CD4-positive, alpha-beta T cell treated with Interferon gamma for 1 hour (primary cell): ENCODE measurements around the gene TBX20.

Experiments used
- DNase-seq: peaks from one replicate; pipeline ENCODE4 v3.0.0-alpha.2; 2020

TBX20 gene

GRCh38 chr7:35253710-35254495, at the start of gene TBX20:
TSS of gene TBX20 (minus strand) at chr7:35254100. CDS start at chr7:35253620, 480 bp downstream.
- no peak for DNase-seq

GRCh38 chr7:35289376-35289775, 35.5 kb upstream of the TBX20 start:
- DNase-seq, result no peak

- DNase-seq, result no peak
These were observed 33.1 kb upstream of the TBX20 start for GRCh38 chr7:35286986-35287385.

DNA sequence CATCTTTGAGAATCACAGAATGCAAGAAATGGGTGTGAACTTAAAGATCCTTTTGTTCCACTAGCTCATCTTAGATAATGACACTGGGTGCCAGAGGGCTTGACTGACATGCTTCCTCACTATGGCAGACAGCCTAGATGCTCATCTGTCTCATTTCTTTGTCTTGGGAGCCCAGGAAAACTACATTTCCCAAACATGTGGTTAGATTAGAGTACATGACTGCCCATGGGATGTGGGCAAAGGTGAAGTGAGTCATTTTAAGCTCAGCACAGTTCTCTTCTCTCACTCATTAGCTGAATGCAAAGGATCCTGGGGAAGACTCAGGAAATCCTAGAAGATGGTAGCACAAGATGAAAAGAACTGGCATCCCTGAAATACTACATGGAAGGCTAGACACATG, 32.5 kb upstream of the TBX20 start:
- no peak for DNase-seq

GRCh38 chr7:35285799-35286198, 31.9 kb upstream of the TBX20 start:
- no peak for DNase-seq

DNA sequence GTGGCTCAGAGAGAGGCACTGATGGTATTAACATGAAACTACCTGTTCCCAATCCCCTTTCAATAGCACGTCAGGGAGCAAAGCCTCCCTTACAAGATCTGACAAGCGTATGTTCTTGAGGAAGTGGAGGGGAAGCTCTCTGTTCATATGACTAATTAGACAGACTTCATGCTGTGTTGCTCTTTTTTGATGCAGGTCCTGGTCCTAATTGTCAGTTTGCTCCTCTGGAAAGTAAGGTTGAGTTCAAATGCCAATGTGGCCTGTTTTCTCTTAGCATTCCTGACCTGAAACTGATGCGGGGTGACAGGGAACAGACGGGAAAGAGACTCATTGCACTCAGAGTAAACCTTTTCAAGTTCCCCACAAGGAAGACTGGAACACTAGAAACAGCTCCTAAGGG, 27.0 kb upstream of the TBX20 start:
- no peak for DNase-seq

- no peak for DNase-seq
These were observed 23.5 kb upstream of the TBX20 start for GRCh38 chr7:35277359-35277758.

- no peak for DNase-seq
These were observed 18.3 kb upstream of the TBX20 start for GRCh38 chr7:35272246-35272645.

- no peak for DNase-seq
These were observed 15.1 kb upstream of the TBX20 start for GRCh38 chr7:35268953-35269352.

DNA sequence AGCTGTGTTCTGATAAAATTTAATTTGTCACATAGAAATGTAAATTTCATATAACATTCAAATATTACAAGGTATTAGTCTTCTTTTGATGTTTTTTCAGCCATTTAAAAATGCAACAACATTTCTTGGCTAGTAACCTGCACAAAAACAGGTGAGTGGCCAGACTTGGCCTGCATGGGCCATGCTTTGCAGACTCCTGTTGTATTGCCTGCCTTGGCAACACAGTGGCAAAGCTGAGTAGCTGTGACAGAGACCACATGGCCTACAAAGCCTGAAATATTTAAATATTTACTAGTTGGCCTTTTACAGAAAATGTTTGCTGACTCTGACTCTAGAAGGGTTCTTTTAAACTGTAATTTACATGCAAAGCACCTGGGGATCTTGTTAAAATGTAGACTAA, 13.5 kb upstream of the TBX20 start:
- no peak for DNase-seq

DNA sequence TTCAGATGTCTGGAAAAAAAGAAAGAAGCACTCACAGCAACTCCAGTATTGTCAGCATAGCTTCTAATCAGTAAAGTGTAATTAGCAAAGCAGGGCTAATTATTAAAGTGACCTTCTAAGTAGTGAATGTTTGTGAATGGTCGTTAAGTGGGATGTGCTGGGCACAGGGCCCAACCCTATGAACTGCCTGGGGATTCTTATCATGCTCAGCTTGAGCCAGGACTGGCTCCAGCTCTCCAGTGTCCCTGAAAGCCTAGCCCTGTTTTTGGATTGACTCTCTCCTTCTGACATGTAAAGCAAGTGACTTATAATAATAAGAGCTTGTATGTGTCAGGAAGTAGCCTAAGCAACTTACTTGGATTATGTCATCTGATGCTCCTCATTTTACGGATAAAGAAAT, 9.5 kb upstream of the TBX20 start:
- no peak for DNase-seq

GRCh38 chr7:35261476-35262285, 7.8 kb upstream of the TBX20 start:
- DNase-seq, result no peak

- no peak for DNase-seq
These were observed 7.1 kb upstream of the TBX20 start for GRCh38 chr7:35261041-35261440.

- no peak for DNase-seq
These were observed 6.3 kb upstream of the TBX20 start for GRCh38 chr7:35260246-35260645.

DNA sequence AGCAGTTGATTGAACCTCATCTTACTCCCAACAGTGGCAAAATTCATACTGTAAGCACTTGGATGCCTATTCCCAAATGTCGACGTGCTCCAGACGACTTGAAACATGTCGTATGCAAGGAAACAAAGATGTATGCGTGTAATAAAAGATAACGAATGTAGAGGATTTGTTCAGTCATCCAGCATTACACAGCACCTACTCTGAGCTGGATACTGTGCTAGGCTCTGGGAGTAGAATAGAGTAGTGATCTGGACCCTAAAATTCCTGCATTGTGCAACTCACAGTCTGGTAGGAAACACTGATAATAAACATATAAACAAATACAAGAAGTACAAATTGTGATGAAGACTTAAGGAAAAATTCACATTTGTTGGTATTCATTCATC, 5.6 kb upstream of the TBX20 start:
- DNase-seq, result no peak

- no peak for DNase-seq
These were observed 5.1 kb upstream of the TBX20 start for GRCh38 chr7:35258868-35259522.

DNA sequence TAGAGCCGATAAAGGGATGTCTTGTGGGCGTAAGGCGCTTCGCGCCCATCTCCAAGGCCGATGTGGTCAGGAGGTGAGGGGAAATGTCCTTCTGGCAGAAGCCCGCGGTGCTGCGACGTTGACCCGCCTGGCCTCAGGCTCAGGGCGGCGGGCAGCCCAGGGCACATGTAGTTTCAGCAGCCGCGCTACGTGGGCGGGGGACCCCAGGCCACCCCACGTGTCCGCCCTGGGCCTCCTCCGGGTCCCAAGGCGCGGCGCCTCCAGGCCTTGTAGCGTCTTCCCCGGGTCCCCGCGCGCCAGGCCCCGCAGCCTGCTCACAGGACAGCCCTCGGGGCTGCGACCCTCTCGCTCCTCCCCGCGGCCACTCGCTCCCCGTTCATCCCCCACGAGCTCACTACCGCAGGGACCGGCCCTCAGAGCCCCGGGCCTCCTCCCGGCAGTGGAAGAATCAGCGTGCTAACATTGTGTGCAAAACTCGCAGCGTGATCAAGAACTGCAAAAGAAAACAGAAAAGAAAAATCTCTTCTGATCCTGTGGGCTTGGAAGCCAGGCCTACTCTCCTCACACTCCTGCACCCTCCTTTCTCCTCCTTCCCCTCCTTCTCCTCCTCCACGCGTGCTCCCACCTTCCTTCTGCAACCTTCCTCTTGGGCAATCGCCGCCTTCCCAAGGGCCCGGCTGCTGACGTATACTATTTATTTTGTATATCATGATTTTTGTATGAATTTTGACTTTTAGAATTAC, 4.4 kb upstream of the TBX20 start:
- DNase-seq, result no peak

GRCh38 chr7:35257251-35258124, 3.6 kb upstream of the TBX20 start:
- DNase-seq, result no peak

DNA sequence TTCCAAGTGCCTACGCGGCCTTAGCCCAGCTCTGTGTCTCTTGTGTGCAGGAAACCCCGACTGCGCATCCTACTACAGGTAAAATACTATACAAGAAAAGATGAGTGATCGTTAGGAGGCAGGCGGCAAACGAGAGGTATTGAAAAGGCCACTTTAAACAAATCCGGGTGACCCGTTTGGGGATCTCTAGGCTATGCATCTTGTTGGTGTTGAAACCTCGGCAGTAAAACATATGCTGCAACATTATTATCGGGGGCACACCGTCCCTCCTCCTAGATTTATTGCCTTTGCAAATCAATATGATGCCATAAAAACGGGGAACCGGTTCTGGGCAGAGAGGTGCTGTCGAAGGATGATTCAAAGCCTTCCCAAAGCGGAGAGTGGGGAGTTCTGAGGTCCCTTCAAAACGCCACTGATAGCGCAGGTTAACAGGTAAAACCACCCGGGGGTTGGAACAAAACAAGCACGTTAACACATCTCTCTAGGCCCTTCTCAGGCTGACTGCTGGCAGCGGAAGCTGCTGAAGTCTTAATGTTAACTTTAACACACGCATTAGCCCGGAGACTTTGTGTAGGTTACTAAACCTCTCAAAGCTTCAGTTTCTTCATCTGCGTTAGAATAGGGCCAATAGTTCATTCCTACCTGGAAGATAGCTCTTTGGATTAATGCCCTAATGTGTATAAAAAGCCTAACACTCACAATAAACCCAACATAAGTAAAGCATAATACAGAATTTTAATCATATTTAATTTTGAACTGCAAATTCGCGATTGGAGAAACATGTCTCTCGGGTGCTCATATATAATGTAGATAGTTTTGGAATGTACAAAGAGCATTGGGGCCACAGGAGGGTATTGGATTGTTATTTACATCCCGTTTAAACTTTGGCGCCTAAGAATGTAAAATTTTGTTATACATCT, 2.6 kb upstream of the TBX20 start:
- no peak for DNase-seq

DNA sequence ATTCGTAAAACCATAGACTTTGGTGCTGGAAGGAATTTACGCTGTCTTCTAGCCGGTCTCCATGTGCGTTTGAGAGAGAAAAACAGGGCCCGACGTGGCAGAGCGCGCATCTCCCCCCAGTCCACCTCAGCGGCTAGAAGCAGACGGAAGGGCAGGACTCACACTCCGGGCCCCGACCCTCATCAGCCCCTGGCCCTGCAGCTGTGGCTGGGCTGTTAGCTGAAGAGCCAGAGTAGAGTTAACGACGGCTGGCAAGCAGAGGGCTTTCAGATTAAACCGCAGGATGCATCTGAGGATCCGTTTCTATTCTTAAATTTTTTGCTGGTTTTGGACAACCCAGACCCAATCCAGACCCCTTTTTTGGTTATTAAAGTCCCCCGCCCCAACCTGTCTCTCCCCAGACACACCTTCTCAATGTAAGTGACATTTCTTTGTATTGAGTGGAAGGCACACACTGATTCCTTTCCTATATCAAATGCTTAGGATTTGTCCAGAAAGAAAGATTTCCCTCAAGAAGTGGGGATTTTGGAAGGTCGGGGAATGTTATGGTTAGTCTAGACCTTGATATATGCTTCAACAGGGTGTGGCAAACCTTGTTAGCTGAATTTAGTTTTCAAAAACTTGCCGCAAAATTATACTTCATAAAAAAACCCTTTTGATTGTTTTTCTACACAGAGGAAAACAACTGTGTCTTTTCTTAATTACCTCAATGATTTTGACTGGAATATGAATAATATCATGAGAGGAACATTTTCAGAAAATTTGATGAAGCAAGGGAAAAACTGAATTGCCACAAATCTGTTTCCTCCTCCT, 1.7 kb upstream of the TBX20 start:
- no peak for DNase-seq
